Endothelial cell of umbilical vein (primary cell): ENCODE data around the gene LUC7L. TPM values are rescaled to one million over a fixed set of nuclear protein-coding genes. Genes with fewer than 3 reads are reported as not detected.

Source experiments
- BruUV-seq: library from RNA; stranded (reverse); fragments of 400-500 nt; replicated peaks from 2 replicates; lab custom pipeline; 2021; lab: Mats Ljungman, UMichigan
- CTCF ChIA-PET: fragments of 300-600, 350-600 bp; sonication (Branson Sonifier 250); formaldehyde crosslinking; loops from one replicate; lab custom pipeline; 2021; ENCODE audit warnings: antibody characterized with exemption, inconsistent platforms; lab: Charles Lee
- POLR2A ChIA-PET: fragments of 300-600, 350-600 bp; sonication (Branson Sonifier 250); formaldehyde crosslinking; loops from one replicate; lab custom pipeline; 2021; ENCODE audit warnings: antibody characterized with exemption, inconsistent platforms; lab: Charles Lee
- DNase-seq: peaks from one replicate; pipeline ENCODE4 v3.0.0-alpha.2; 2011; ENCODE audit warnings: low read depth, low spot score
- FAIRE-seq: peaks from 2 replicates; lab custom pipeline; 2011; peaks lifted over from hg19 to GRCh38; lab: Jason Lieb, UNC
- H2AFZ ChIP-seq: 2 replicates; pipeline ENCODE4 v1.6.0; 2012; ENCODE audit warnings: low read depth, low read length, control low read depth, inconsistent platforms
- H3K27ac ChIP-seq: 2 replicates; pipeline ENCODE4 v1.5.1; 2011; ENCODE audit warnings: low read depth, mild to moderate bottlenecking, control low read depth, low read length, moderate library complexity; ENCODE audit not compliant: insufficient read depth
- H3K27me3 ChIP-seq, 2 experiments: 2 replicates each; pipeline versions ENCODE4 v1.6.0 to v1.6.1; 2011; ENCODE audit warnings: low read length in 2 of 2, mixed read lengths in 1 of 2; ENCODE audit not compliant: control insufficient read depth in 2 of 2, insufficient read depth in 2 of 2
- H3K36me3 ChIP-seq, 2 experiments: 2 replicates in 1 of 2; 3 replicates in 1 of 2; pipeline ENCODE4 v1.5.1; 2011; ENCODE audit warnings: low read length in 2 of 2, mild to moderate bottlenecking in 1 of 2, moderate library complexity in 1 of 2; ENCODE audit not compliant: control insufficient read depth in 2 of 2, insufficient read depth in 2 of 2; ENCODE audit errors: extremely low read depth in 1 of 2
- H3K4me1 ChIP-seq: 3 replicates; pipeline ENCODE4 v1.5.1; 2011; ENCODE audit warnings: mild to moderate bottlenecking, low read length; ENCODE audit not compliant: control insufficient read depth, insufficient read depth; ENCODE audit errors: extremely low read depth
- H3K4me2 ChIP-seq: 2 replicates; pipeline ENCODE4 v1.6.1; 2011; ENCODE audit warnings: low read length, control low read depth, mixed read lengths; ENCODE audit not compliant: insufficient read depth
- H3K4me3 ChIP-seq, 3 experiments: fragments of 200-600 bp in 1 of 3; sonication (generic), shearing (Covaris generic) in 1 of 3; replicated peaks in 1 of 3; 2 replicates each; pipeline ENCODE4 v1.5.1; 2011 to 2016; ENCODE audit warnings: control low read depth in 3 of 3, low read length in 3 of 3, mild to moderate bottlenecking in 2 of 3, inconsistent platforms in 1 of 3, low read depth in 1 of 3, moderate library complexity in 1 of 3; ENCODE audit not compliant: insufficient read depth in 1 of 3
- H3K79me2 ChIP-seq: 2 replicates; pipeline ENCODE4 v1.6.0; 2012; ENCODE audit warnings: low read length, inconsistent platforms; ENCODE audit not compliant: control insufficient read depth, insufficient read depth
- H3K9ac ChIP-seq: replicated peaks from 2 replicates; pipeline ENCODE3; 2011; ENCODE audit warnings: low read length, control low read depth; ENCODE audit not compliant: insufficient read depth; ENCODE audit errors: extremely low read depth
- H3K9me1 ChIP-seq: replicated peaks from 3 replicates; pipeline ENCODE4 v1.6.0; 2011; ENCODE audit warnings: mild to moderate bottlenecking, low read length; ENCODE audit not compliant: control insufficient read depth, insufficient read depth; ENCODE audit errors: extremely low read depth
- H3K9me3 ChIP-seq: replicated peaks from 2 replicates; pipeline ENCODE4 v1.5.1; 2012; ENCODE audit warnings: low read length, inconsistent platforms; ENCODE audit not compliant: control insufficient read depth, insufficient read depth
- H4K20me1 ChIP-seq: replicated peaks from 2 replicates; pipeline ENCODE3; 2011; ENCODE audit warnings: mild to moderate bottlenecking, low read length; ENCODE audit not compliant: control insufficient read depth, insufficient read depth; ENCODE audit errors: extremely low read depth
- CTCF ChIP-seq, 2 donors: IDR thresholded peaks; 1 replicate in 1 of 2; 2 replicates in 1 of 2; pipeline ENCODE4 v1.5.1; 2011; ENCODE audit warnings: low read length in 2 of 2, mild to moderate bottlenecking in 2 of 2, moderate library complexity in 2 of 2, control low read depth in 1 of 2, inconsistent platforms in 1 of 2, low read depth in 1 of 2; ENCODE audit not compliant: insufficient read depth in 1 of 2; ENCODE audit errors: extremely low read depth in 1 of 2
- FOS ChIP-seq: IDR thresholded peaks from 2 replicates; pipeline ENCODE4 v1.6.1; 2011; ENCODE audit warnings: mild to moderate bottlenecking, low read length, moderate library complexity, borderline replicate concordance; ENCODE audit not compliant: insufficient read depth
- JUN ChIP-seq: IDR thresholded peaks from 2 replicates; pipeline ENCODE4 v1.6.1; 2011; ENCODE audit warnings: borderline replicate concordance, low read depth; ENCODE audit not compliant: insufficient read length, insufficient read depth
- POLR2AphosphoS5 ChIP-seq: IDR thresholded peaks from 2 replicates; pipeline ENCODE4 v1.6.1; 2012; ENCODE audit warnings: low read depth, mild to moderate bottlenecking, control low read depth, low read length, moderate library complexity; ENCODE audit not compliant: insufficient read depth
- dilution Hi-C: fragments of 300-500 bp; cut with MboI; formaldehyde crosslinking; loops from one replicate; pipeline ENCODE4 v1.15.0; 2019; ENCODE audit warnings: low sequenced_read_pairs; ENCODE audit not compliant: extremely low pct_ligation_motif_present
- intact Hi-C: fragments of 100-400 bp; cut with micrococcal nuclease; formaldehyde crosslinking; loops from one replicate; pipeline ENCODE4 v1.10.0; 2022
- polyA plus RNA-seq, 4 experiments: library from polyadenylated mRNA; depleted of rRNA in 3 of 4; stranded (reverse) in 3 of 4; unstranded in 1 of 4; fragments of >200 nt; gene quantifications; 2 replicates each; pipeline versions ENCODE4 v1.2.1 to v1.2.3, GENCODE V29; 2011 to 2012; ENCODE audit warnings: missing spikeins in 1 of 4
- total RNA-seq: library from RNA; stranded (reverse); gene quantifications from 2 replicates; pipeline ENCODE4 v1.2.3, GENCODE V29; 2021

LUC7L gene
- total and polyA plus RNA-seq, 2 donors (not counting 3 experiments of a cell fraction or from before 2014, with no cell fraction given) = 75.4 to 94.7 TPM

GRCh38 chr16:162271-162991 lies 66.8 kb downstream of the LUC7L start:
- H4K20me1 ChIP-seq = no peaks in the 10 kb centered on the region
- ChIA-PET POLR2A (no interaction called here), CTCF (interaction anchor here (0.7 kb wide), 1 partner anchor 65 kb away, joined by 3 read pairs; no protein-coding TSS in a partner anchor)
- intact Hi-C loops (no loop called here), dilution Hi-C loops (no loop called here)
- FAIRE-seq (no peak), DNase-seq (no peak)
- H2AFZ ChIP-seq = no peak overlapping the region
- no peak overlapping the region for H3K9ac ChIP-seq
- no peak overlapping the region for H3K4me3 ChIP-seq
- no peaks in the 10 kb centered on the region for H3K4me1 ChIP-seq
- H3K27ac ChIP-seq = no peak overlapping the region
- H3K27me3 ChIP-seq = peaks cover 25 to 33% of the 10 kb centered on the region in 2 experiments
- no peak overlapping the region for H3K4me2 ChIP-seq
- no peaks in the 10 kb centered on the region for H3K9me1 ChIP-seq
- BruUV-seq = no TSS peak
- H3K79me2 ChIP-seq = no peaks in the 10 kb centered on the region
- no peaks in the 10 kb centered on the region for H3K9me3 ChIP-seq
- H3K36me3 ChIP-seq = no peaks in the 10 kb centered on the region
- TF ChIP-seq FOS (no peak), POLR2AphosphoS5 (no peak), JUN (no peak), CTCF (IDR thresholded peaks at IDR 0.05; ENCODE audit: extremely low read depth in 1 of 2, insufficient read depth in 1 of 2, low read depth in 1 of 2, low read length in 2 of 2) (no peak)
